Trophoblast cell (in vitro differentiated cells and primary cell): Measurements from ENCODE around the gene MACROH2A1.

Source experiments
- DNase-seq, 2 donors: peaks; one replicate each; pipeline ENCODE4 v3.0.0-alpha.2; 2016
- H2AFZ ChIP-seq: 2 replicates; pipeline ENCODE4 v1.6.1; 2013; ENCODE audit warnings: low read length, moderate library complexity, mild to moderate bottlenecking; ENCODE audit not compliant: insufficient read depth, poor library complexity
- H2AK5ac ChIP-seq: 2 replicates; pipeline ENCODE4 v1.6.1; 2013; ENCODE audit warnings: mild to moderate bottlenecking, low read length
- H2BK120ac ChIP-seq: 2 replicates; pipeline ENCODE4 v1.6.1; 2013; ENCODE audit warnings: low read length, mild to moderate bottlenecking, moderate library complexity; ENCODE audit not compliant: insufficient read depth, poor library complexity
- H2BK12ac ChIP-seq: 2 replicates; pipeline ENCODE4 v1.6.1; 2013; ENCODE audit warnings: mild to moderate bottlenecking, low read length, moderate library complexity
- H2BK5ac ChIP-seq: 2 replicates; pipeline ENCODE4 v1.6.1; 2013; ENCODE audit warnings: low read length, low read depth, moderate library complexity, mild to moderate bottlenecking; ENCODE audit not compliant: poor library complexity
- H3K14ac ChIP-seq: 2 replicates; pipeline ENCODE4 v1.6.1; 2013; ENCODE audit warnings: mild to moderate bottlenecking, low read length
- H3K18ac ChIP-seq: 2 replicates; pipeline ENCODE4 v1.6.1; 2013; ENCODE audit warnings: mild to moderate bottlenecking, low read length
- H3K23ac ChIP-seq: 2 replicates; pipeline ENCODE4 v1.6.1; 2013; ENCODE audit warnings: low read length
- H3K27ac ChIP-seq: 2 replicates; pipeline ENCODE4 v1.5.1; 2013; ENCODE audit warnings: low read depth, mild to moderate bottlenecking, inconsistent platforms, low read length, moderate library complexity
- H3K27me3 ChIP-seq: 2 replicates; pipeline ENCODE4 v1.6.1; 2013; ENCODE audit warnings: inconsistent platforms, mild to moderate bottlenecking, low read length, moderate library complexity; ENCODE audit not compliant: insufficient read depth
- H3K36me3 ChIP-seq, 2 experiments: 1 replicate in 1 of 2; 2 replicates in 1 of 2; pipeline ENCODE4 v1.6.1; 2013; ENCODE audit warnings: low read length in 2 of 2, mild to moderate bottlenecking in 2 of 2, moderate library complexity in 1 of 2; ENCODE audit not compliant: insufficient read depth in 2 of 2, control insufficient read depth in 1 of 2
- H3K4ac ChIP-seq: 2 replicates; pipeline ENCODE4 v1.6.1; 2013; ENCODE audit warnings: low read depth, mild to moderate bottlenecking, low read length, moderate library complexity
- H3K4me1 ChIP-seq, 2 experiments: 1 replicate in 1 of 2; 2 replicates in 1 of 2; pipeline ENCODE4 v1.6.1; 2013; ENCODE audit warnings: low read length in 2 of 2, mild to moderate bottlenecking in 2 of 2, moderate library complexity in 1 of 2; ENCODE audit not compliant: insufficient read depth in 2 of 2, control insufficient read depth in 1 of 2
- H3K4me2 ChIP-seq: 2 replicates; pipeline ENCODE4 v1.6.1; 2013; ENCODE audit warnings: inconsistent platforms, mild to moderate bottlenecking, low read length, moderate library complexity
- H3K4me3 ChIP-seq: 2 replicates; pipeline ENCODE4 v1.5.1; 2013; ENCODE audit warnings: mild to moderate bottlenecking, low read depth, low read length, inconsistent platforms
- H3K79me1 ChIP-seq: one replicate; pipeline ENCODE4 v1.6.1; 2013; ENCODE audit warnings: low read length
- H3K79me2 ChIP-seq: 2 replicates; pipeline ENCODE4 v1.6.1; 2013; ENCODE audit warnings: low read length, mild to moderate bottlenecking; ENCODE audit not compliant: control insufficient read depth, insufficient read depth, poor library complexity
- H3K9ac ChIP-seq: 2 replicates; pipeline ENCODE4 v1.6.1; 2013; ENCODE audit warnings: mild to moderate bottlenecking, low read length
- H3K9me3 ChIP-seq: 2 replicates; pipeline ENCODE4 v1.6.1; 2013; ENCODE audit warnings: low read depth, mild to moderate bottlenecking, control low read depth, inconsistent platforms, low read length; ENCODE audit not compliant: insufficient read depth
- H4K12ac ChIP-seq: 2 replicates; pipeline ENCODE4 v1.6.1; 2013; ENCODE audit warnings: low read depth, mild to moderate bottlenecking, low read length, moderate library complexity
- H4K8ac ChIP-seq: 2 replicates; pipeline ENCODE4 v1.6.1; 2013; ENCODE audit warnings: low read depth, mild to moderate bottlenecking, low read length, moderate library complexity
- H4K91ac ChIP-seq: one replicate; pipeline ENCODE4 v1.6.1; 2013; ENCODE audit warnings: low read depth, mild to moderate bottlenecking, low read length, moderate library complexity
- WGBS: extraction: QIAGEN DNeasy Blood & Tissue Kit; methylation state at CpG from one replicate; pipeline ENCODE4 v1.1.7; 2013; ENCODE audit warnings: missing lambda C conversion rate; ENCODE audit not compliant: insufficient read length, insufficient coverage; ENCODE audit errors: extremely low coverage; 5-methylcytosine and 5-hydroxymethylcytosine counted together

MACROH2A1 gene

GRCh38 chr5:135402031-135402430, 3.0 kb upstream of the MACROH2A1 start:
- Histone ChIP-seq H3K27me3 (peaks cover 8% of the 10 kb centered on the region), H2AFZ (no peak overlapping the region), H3K14ac (no peak overlapping the region), H4K12ac (no peak overlapping the region), H3K4me2 (no peak overlapping the region), H3K79me1 (peaks cover 13% of the 10 kb centered on the region), H3K4me3 (no peak overlapping the region), H3K9ac (no peak overlapping the region), H2BK12ac (no peak overlapping the region), H3K9me3 (no peaks in the 10 kb centered on the region), H3K79me2 (peaks cover 13% of the 10 kb centered on the region), H2BK120ac (no peak overlapping the region), H3K4ac (no peak overlapping the region), H3K23ac (no peak overlapping the region), H4K91ac (no peak overlapping the region), H2BK5ac (no peak overlapping the region), H3K27ac (no peak overlapping the region), H3K36me3 (no peaks in the 10 kb centered on the region), H4K8ac (no peak overlapping the region), H2AK5ac (no peak overlapping the region), H3K4me1 (peaks cover 7 to 11% of the 10 kb centered on the region in 2 experiments), H3K18ac (no peak overlapping the region)
- WGBS = no CpG with 5 or more reads among the region's 2 CpGs
- DNase-seq = no peak

GRCh38 chr5:135400866-135401265, 1.8 kb upstream of the MACROH2A1 start:
- H3K79me1 ChIP-seq = peaks cover 16% of the 10 kb centered on the region
- no CpG with 5 or more reads among the region's 5 CpGs for WGBS
- no peak overlapping the region for H3K27ac ChIP-seq

GRCh38 chr5:135399794-135400542, 937 bp upstream of the MACROH2A1 start:
- Histone ChIP-seq H3K9me3 (no peaks in the 10 kb centered on the region), H2AK5ac (no peak overlapping the region), H3K4me3 (peak overlapping the region; percentile 96), H3K14ac (peak overlapping the region; percentile 93), H3K23ac (no peak overlapping the region), H4K12ac (peak overlapping the region; percentile 87), H3K79me2 (peaks cover 16% of the 10 kb centered on the region), H2BK12ac (no peak overlapping the region), H3K4me1 (peaks cover 7 to 18% of the 10 kb centered on the region in 2 experiments), H3K36me3 (no peaks in the 10 kb centered on the region), H3K4ac (no peak overlapping the region), H3K4me2 (peak overlapping the region; percentile 79), H4K8ac (peak overlapping the region; percentile 97), H3K9ac (no peak overlapping the region), H3K18ac (no peak overlapping the region), H2BK120ac (no peak overlapping the region), H2AFZ (peak overlapping the region; percentile 94), H3K27ac (no peak overlapping the region), H3K79me1 (peaks cover 16% of the 10 kb centered on the region), H3K27me3 (peaks cover 8% of the 10 kb centered on the region), H4K91ac (peak overlapping the region; percentile 83), H2BK5ac (no peak overlapping the region)
- WGBS = no CpG with 5 or more reads among the region's 25 CpGs
- DNase-seq = no peak

More at GRCh38 chr5:135400866-135401265, 1.8 kb upstream of the MACROH2A1 start:
- peaks cover 8% of the 10 kb centered on the region for H3K27me3 ChIP-seq
- H3K4ac ChIP-seq = no peak overlapping the region
- no peaks in the 10 kb centered on the region for H3K9me3 ChIP-seq
- H3K4me2 ChIP-seq = no peak overlapping the region
- H4K12ac ChIP-seq = no peak overlapping the region
- no peak overlapping the region for H3K23ac ChIP-seq
- H3K4me1 ChIP-seq = peaks cover 7 to 18% of the 10 kb centered on the region in 2 experiments
- H3K9ac ChIP-seq = no peak overlapping the region
- DNase-seq = no peak
- no peak overlapping the region for H2AFZ ChIP-seq
- no peak overlapping the region for H2BK120ac ChIP-seq
- H2BK12ac ChIP-seq = no peak overlapping the region
- H2BK5ac ChIP-seq = no peak overlapping the region
- peak overlapping the region; percentile 13 for H4K8ac ChIP-seq
- H2AK5ac ChIP-seq = no peak overlapping the region
- no peak overlapping the region for H3K18ac ChIP-seq
- H3K4me3 ChIP-seq = no peak overlapping the region
- H4K91ac ChIP-seq = no peak overlapping the region
- no peaks in the 10 kb centered on the region for H3K36me3 ChIP-seq
- H3K14ac ChIP-seq = no peak overlapping the region
- H3K79me2 ChIP-seq = peaks cover 16% of the 10 kb centered on the region

GRCh38 chr5:135398160-135398854, 724 bp downstream of the MACROH2A1 start:
- Histone ChIP-seq H3K4me2 (peak overlapping the region; percentile 79), H3K27ac (peak overlapping the region; percentile 48), H3K27me3 (peaks cover 8% of the 10 kb centered on the region), H3K36me3 (peaks cover 0 to 3% of the 10 kb centered on the region in 2 experiments), H3K4ac (peak overlapping the region; percentile 91), H4K91ac (peak overlapping the region; percentile 90), H3K23ac (no peak overlapping the region), H3K79me1 (peaks cover 16% of the 10 kb centered on the region), H2BK120ac (peak overlapping the region; percentile 88), H2BK12ac (no peak overlapping the region), H2AFZ (peak overlapping the region; percentile 81), H3K4me3 (peak overlapping the region; percentile 96), H4K8ac (peak overlapping the region; percentile 97), H2BK5ac (peak overlapping the region; percentile 60), H3K4me1 (peaks cover 10 to 22% of the 10 kb centered on the region in 2 experiments), H2AK5ac (peak overlapping the region; percentile 69), H4K12ac (peak overlapping the region; percentile 87), H3K9ac (peak overlapping the region; percentile 97), H3K18ac (peak overlapping the region; percentile 70), H3K79me2 (peaks cover 16% of the 10 kb centered on the region), H3K14ac (peak overlapping the region; percentile 90), H3K9me3 (no peaks in the 10 kb centered on the region)
- DNase-seq = peak in 1 of 2 donors; percentile 33
- no CpG with 5 or more reads among the region's 43 CpGs for WGBS
